Left lung (tissue), 10 donors: ENCODE measurements around the gene PRMT3. TPM values are rescaled to one million over a fixed set of nuclear protein-coding genes. Genes with fewer than 3 reads are reported as not detected.

Experiments
- ATAC-seq: fragments of 200-7000 bp; cut with Tn5 transposase; one replicate; pipeline ENCODE4 v1.9.1; 2020; ENCODE audit warnings: moderate library complexity
- DNase-seq, 4 donors: peaks; one replicate each; pipeline ENCODE4 v3.0.0-alpha.2; 2013 to 2020
- H3K27ac ChIP-seq, 2 donors: fragments of 200-600 bp; sonication (generic) in 1 of 2; one replicate each; pipeline versions ENCODE4 v1.5.0 to v1.8.0; 2020 to 2021
- H3K27me3 ChIP-seq, 2 donors: fragments of 200-600 bp; sonication (generic) in 1 of 2; one replicate each; pipeline versions ENCODE4 v1.5.0 to v1.8.0; 2020 to 2021
- H3K36me3 ChIP-seq, 2 donors: fragments of 200-600 bp; sonication (generic) in 1 of 2; one replicate each; pipeline versions ENCODE4 v1.5.0 to v1.8.0; 2020 to 2021
- H3K4me1 ChIP-seq, 2 donors: fragments of 200-600 bp; one replicate each; pipeline ENCODE4 v1.8.0; 2021
- H3K4me3 ChIP-seq, 2 donors: fragments of 200-600 bp; sonication (generic) in 1 of 2; one replicate each; pipeline versions ENCODE4 v1.5.0 to v1.8.0; 2020 to 2021; ENCODE audit warnings: mild to moderate bottlenecking in 1 of 2
- H3K9me3 ChIP-seq, 2 donors: fragments of 200-600 bp; sonication (generic) in 1 of 2; one replicate each; pipeline versions ENCODE4 v1.5.0 to v1.8.0; 2020 to 2021
- CTCF ChIP-seq, 2 donors: fragments of 200-600 bp; sonication (generic) in 1 of 2; IDR thresholded peaks; one replicate each; pipeline versions ENCODE4 v1.5.0 to v1.8.0; 2021; ENCODE audit warnings: antibody characterized with exemption in 2 of 2
- intact Hi-C, 2 donors: fragments of 100-400 bp; cut with DNase I; formaldehyde crosslinking; loops; one replicate each; pipeline versions ENCODE4 v1.11.2 to v1.14.2; 2022
- polyA plus RNA-seq, 6 donors: library from polyadenylated mRNA; unstranded; fragments of 120-200 nt; gene quantifications; one replicate each; pipeline ENCODE4 v1.2.1, GENCODE V29; 2013; ENCODE audit not compliant: insufficient read length in 6 of 6
- total RNA-seq, 2 donors: library from RNA; stranded (reverse); fragmentation: NEBNext Ultra II Directional; extraction: Animal tissue kit (Norgen Biotek cat#: 25700); gene quantifications; one replicate each; pipeline ENCODE4 v1.2.1, GENCODE V29; 2021
- donor health status: DM: no; HTN: yes; CAD: no.
- donor health status: DM: no; HTN: no; CAD: no.

The PRMT3 gene
- total and polyA plus RNA-seq, 8 donors, result 8.0 to 17.3 (median 15.3) TPM

GRCh38 chr11:20558741-20559140, 171.2 kb downstream of the PRMT3 start:
- H3K27ac ChIP-seq, result no peak overlapping the region
- H3K9me3 ChIP-seq, result peaks cover 0 to 5% of the 10 kb centered on the region in 2 donors
- H3K36me3 ChIP-seq, result no peaks in the 10 kb centered on the region
- H3K4me3 ChIP-seq, result no peak overlapping the region
- intact Hi-C loops, result no loop called here
- TF ChIP-seq CTCF (IDR thresholded peaks at IDR 0.05), result no peak
- H3K27me3 ChIP-seq, result no peaks in the 10 kb centered on the region
- ATAC-seq (no peak), DNase-seq (no peak)
- no peaks in the 10 kb centered on the region for H3K4me1 ChIP-seq

Other genes with a start within 250 kb of the PRMT3 start
- gene DBX1, start 227.2 kb upstream of the PRMT3 start, total RNA-seq, result not detected
- gene DBX1, start 227.2 kb upstream of the PRMT3 start, polyA plus RNA-seq, result not detected
- gene HTATIP2, start 24.0 kb upstream of the PRMT3 start, total RNA-seq, result 10 to 100 TPM; 67.6 to 67.7 TPM
- 1 to 10 TPM; 3.0 to 4.9 (median 4.2) TPM for gene HTATIP2, start 24.0 kb upstream of the PRMT3 start, polyA plus RNA-seq
- not detected for gene SLC6A5, start 211.9 kb downstream of the PRMT3 start, total RNA-seq
- gene SLC6A5, start 211.9 kb downstream of the PRMT3 start, polyA plus RNA-seq, result not detected